ENCODE data around the gene CLDN15.
"Not testable (repeated sequence)": the region's sequence is repeated elsewhere in the genome, so short reads cannot be mapped to it uniquely, and the experiment has no call there.

Gene CLDN15

DNA sequence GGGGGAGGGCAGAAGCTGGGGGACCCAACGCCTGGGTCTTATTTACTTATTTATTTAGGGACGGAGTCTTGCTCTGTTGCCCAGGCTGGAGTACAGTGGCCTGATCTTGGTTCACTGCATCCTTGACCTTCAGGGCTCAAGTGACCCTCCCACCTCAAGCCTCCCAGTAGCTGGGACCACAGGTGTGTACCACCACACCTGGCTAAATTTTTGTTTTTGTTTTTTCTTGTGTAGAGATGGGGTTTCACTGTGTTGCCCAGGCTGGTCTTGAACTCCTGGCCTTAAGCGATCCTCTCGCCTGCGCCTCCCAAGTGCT lies 35.0 kb downstream of the CLDN15 start:
- Mint-ChIP-seq H3K27ac (no peak overlapping the region), H3K36me3 (ENCODE audit: low read depth) (peaks cover 13% of the 10 kb centered on the region), H3K4me3 (no peak overlapping the region), H3K9me3 (no peaks in the 10 kb centered on the region), H3K4me1 (ENCODE audit: low read depth) (peaks cover 14% of the 10 kb centered on the region), H3K27me3 (peaks cover 43% of the 10 kb centered on the region)
- no peak for DNase-seq

DNA sequence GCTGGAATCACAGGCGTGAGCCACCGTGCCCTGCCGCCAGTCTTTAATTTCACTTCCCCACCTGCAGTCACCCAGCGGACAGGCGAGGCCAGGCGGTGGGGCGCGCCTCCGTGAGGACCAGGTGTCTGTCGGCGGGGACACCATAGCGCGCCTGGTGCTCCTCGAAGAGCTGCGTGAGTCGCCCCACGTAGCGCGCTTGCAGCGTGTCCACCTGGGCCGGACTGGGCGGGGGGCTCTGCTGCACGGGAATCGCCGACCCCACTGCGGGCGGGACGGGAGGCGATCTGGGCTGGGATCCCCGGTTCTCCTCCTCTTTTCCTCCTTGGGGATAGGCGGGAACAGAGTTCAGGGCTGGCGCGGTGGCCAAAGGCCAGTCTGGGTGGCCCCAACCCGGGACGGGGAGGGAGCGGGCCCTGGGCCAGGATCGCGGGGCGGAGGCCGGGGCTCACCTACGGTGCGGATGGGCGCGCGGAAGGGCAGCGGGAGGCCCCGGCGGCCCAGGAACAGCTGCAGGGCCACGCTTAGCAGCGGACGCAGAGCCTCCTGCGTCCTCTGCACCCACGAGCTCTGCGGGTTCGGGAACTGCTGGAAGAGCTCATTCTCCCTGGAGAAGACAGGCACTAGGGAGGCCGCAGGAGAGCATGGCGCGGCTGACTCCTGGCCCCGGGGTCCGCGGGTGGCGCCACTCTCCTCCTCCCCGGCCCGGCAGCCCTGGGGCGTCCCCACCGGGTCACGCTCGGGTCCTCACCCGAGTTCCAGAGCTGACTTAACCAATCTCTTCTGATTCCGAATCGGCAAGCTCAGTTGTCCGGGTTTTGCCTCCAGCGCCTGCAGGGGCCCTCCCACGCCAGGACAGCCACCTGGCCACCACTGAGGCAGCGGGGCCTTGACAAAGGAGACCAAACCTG lies 35.7 kb downstream of the CLDN15 start:
- H3K27ac Mint-ChIP-seq = no peak overlapping the region
- H3K4me3 Mint-ChIP-seq = no peak overlapping the region
- H3K27me3 Mint-ChIP-seq = peaks cover 43% of the 10 kb centered on the region
- H3K9me3 Mint-ChIP-seq = no peaks in the 10 kb centered on the region
- no peak for DNase-seq
- peaks cover 14% of the 10 kb centered on the region for H3K4me1 Mint-ChIP-seq (ENCODE audit: low read depth)
- H3K36me3 Mint-ChIP-seq (ENCODE audit: low read depth) = peaks cover 11% of the 10 kb centered on the region

DNA sequence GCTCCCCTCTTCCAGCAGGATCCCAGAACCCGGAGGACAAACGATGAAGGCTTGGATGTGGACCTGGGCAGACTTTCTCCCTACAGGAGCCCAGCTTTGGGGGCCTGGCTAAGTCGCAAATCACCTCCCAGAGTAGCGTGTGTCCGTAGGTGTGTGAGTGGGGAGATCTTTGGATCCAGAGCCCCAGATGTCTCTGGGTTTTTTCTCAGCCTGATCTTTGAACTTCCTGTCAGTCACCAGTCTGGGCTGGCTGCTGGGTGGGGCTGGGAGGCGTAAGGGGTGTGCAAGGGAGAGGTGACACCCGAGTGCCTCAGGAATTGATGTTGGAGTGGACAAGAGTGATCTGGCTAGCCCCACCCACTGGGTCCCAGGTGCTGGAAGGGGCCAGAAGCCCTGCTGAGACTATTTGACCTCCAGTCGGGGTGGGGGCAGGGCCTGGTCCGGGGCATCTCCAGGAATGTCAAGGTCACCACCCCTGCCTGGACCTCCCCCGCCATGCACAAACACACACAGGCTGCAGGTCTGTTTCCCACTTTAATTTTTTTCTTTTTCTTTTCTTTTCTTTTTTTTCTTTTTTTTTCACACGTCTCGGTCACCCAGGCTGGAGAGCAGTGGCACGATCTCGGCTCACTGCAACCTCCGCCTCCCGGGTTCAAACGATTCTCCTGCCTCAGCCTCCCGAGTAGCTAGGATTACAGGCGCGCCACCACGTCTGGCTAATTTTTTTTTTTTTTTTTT lies 36.6 kb downstream of the CLDN15 start, which contains the start of gene MOGAT3:
Gene MOGAT3, minus strand, starts transcription at position 175 of the 738 bp plus-strand sequence. CDS start 182 bp downstream, outside the sequence.
- no peak within 1 kb of the TSS for H3K4me3 Mint-ChIP-seq
- H3K27ac Mint-ChIP-seq = no peak within 1 kb of the TSS
- DNase-seq = no peak
- peaks cover 3% of the 10 kb centered on the region for H3K36me3 Mint-ChIP-seq (ENCODE audit: low read depth)
- peaks cover 14% of the 10 kb centered on the region for H3K4me1 Mint-ChIP-seq (ENCODE audit: low read depth)
- peaks cover 43% of the 10 kb centered on the region for H3K27me3 Mint-ChIP-seq
- H3K9me3 Mint-ChIP-seq = no peaks in the 10 kb centered on the region

DNA sequence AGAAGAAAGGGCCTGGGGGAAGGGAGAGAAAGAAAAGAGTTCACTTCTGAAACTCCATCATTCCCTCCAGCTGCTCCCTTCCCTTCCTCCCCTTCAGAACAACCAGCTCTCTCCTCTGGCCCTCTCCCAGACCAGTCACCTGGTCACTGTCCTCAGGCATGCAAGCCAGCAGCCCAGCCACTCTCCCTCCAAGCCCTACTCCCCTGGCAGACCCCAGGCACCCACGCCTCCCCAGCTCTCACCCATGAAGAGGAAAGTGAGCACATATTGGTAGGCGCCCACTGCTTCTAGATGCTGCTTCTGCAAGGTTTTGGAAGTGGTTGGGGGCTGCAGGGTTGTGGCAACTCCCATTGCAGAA lies 37.1 kb downstream of the CLDN15 start:
- no peak overlapping the region for H3K27ac Mint-ChIP-seq
- H3K36me3 Mint-ChIP-seq (ENCODE audit: low read depth) = no peaks in the 10 kb centered on the region
- H3K9me3 Mint-ChIP-seq = no peaks in the 10 kb centered on the region
- H3K4me1 Mint-ChIP-seq (ENCODE audit: low read depth) = peaks cover 14% of the 10 kb centered on the region
- H3K4me3 Mint-ChIP-seq = no peak overlapping the region
- no peak for DNase-seq
- H3K27me3 Mint-ChIP-seq = peaks cover 43% of the 10 kb centered on the region

DNA sequence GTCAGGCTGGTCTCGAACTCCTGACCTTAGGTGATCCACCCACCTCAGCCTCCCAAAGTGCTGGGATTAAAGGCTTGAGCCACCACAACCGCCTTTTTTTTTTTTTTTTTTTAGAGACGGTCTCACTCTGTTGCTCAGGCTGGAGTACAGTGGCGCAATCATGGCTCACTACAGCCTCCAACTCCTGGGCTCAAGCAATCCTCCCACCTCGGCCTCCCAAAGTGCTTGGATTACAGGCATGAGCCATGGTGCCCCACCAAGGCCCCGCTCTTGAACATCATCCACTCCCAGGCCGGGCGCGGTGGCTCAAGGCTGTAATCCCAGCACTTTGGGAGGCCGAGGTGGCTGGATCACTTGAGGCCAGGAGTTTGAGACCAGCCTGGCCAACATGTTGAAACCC lies 38.1 kb downstream of the CLDN15 start:
- not testable (repeated sequence) for H3K4me3 Mint-ChIP-seq; H3K36me3 Mint-ChIP-seq (ENCODE audit: low read depth); H3K27ac Mint-ChIP-seq; DNase-seq; H3K9me3 Mint-ChIP-seq
- H3K4me1 Mint-ChIP-seq (ENCODE audit: low read depth) = peaks cover 14% of the 10 kb centered on the region
- peaks cover 43% of the 10 kb centered on the region for H3K27me3 Mint-ChIP-seq

DNA sequence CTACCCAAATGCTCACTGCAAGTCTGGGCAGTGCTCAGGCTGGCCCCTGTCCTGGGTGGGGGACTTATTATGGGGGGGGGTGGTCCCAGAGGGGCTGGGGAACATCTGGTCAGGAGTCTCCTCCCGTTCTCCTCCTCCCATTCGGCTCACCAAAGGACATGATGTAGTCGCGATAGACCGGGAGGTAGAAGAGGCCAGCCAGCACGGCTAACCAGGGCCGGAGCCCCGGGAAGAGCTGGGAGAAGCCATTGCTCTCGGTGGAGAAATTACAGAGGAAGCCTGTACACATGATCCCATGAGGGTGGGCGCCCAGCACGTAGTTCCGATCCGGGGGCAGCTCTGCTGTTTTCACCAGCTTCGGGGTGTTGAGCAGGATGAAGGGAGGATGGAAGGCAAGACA lies 39.1 kb downstream of the CLDN15 start:
- Mint-ChIP-seq H3K27me3 (peaks cover 37% of the 10 kb centered on the region), H3K36me3 (ENCODE audit: low read depth) (no peaks in the 10 kb centered on the region), H3K27ac (no peak overlapping the region), H3K9me3 (no peaks in the 10 kb centered on the region), H3K4me3 (no peak overlapping the region), H3K4me1 (ENCODE audit: low read depth) (peaks cover 7% of the 10 kb centered on the region)
- no peak for DNase-seq

DNA sequence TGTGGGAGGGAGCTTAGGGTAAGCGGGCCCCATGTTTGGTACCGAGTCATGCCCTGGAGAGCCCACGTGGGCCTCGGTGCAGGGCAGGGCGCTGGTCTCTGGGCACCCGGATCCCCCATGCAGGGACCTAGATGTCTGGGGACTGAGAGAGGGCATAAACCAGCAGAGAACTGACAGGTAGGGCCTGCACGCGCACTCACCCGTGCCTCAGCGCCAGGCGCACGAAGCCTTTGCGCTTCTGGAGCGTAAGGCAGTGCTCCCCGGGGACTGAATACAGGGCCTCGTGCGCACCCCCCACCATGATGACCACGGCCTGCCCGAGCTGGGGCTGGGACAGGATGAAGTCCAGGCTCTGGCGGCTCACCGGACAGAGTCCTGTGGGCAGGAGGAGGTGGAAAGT lies 39.6 kb downstream of the CLDN15 start:
- Mint-ChIP-seq H3K4me3 (no peak overlapping the region), H3K27me3 (peaks cover 34% of the 10 kb centered on the region), H3K9me3 (no peaks in the 10 kb centered on the region), H3K4me1 (ENCODE audit: low read depth) (peaks cover 7% of the 10 kb centered on the region), H3K36me3 (ENCODE audit: low read depth) (no peaks in the 10 kb centered on the region), H3K27ac (no peak overlapping the region)
- DNase-seq = no peak

DNA sequence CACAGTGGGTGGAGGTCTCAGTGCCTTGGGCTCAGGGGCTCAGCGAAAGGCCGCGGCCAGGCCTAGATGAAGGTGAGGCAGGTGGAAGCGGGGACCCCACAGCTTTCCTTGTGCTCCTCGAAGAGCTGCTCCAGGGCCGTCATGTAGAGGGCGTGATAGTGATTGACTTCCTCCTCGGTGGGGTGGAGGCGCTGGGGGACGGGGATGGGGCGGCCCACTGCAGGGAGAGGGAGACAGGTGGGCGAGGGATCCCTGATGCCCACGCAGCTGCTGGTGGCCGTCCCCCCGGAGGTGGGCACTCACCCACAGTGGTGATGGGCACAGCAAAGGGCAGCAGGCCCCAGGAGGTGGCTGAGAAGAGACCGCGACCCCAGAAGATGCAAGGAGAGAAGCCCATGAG lies 41.7 kb downstream of the CLDN15 start:
- no peaks in the 10 kb centered on the region for H3K9me3 Mint-ChIP-seq
- H3K4me1 Mint-ChIP-seq (ENCODE audit: low read depth) = peaks cover 5% of the 10 kb centered on the region
- H3K27ac Mint-ChIP-seq = no peak overlapping the region
- H3K27me3 Mint-ChIP-seq = peaks cover 17% of the 10 kb centered on the region
- H3K36me3 Mint-ChIP-seq (ENCODE audit: low read depth) = no peaks in the 10 kb centered on the region
- DNase-seq = no peak
- no peak overlapping the region for H3K4me3 Mint-ChIP-seq

DNA sequence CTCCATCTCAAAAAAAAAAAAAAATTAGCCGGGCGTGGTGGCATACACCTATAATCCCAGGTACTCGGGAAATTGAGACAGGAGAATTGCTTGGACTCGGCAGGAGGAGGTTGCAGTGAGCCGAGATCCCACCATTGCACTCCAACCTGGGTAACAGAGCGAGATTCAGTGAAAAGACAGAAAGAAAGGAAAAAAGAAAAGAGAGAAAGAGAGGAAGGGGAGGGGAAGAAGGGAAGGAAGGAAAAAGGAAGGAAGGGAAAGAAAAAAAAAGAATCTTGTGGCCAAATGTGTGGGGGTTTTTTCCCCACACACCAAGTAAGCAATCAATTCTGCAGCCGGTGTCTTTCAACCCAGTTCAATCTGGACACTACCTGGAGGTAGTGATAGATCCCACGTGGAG lies 48.5 kb downstream of the CLDN15 start:
- Mint-ChIP-seq H3K4me1 (ENCODE audit: low read depth) (peaks cover 2% of the 10 kb centered on the region), H3K27me3 (peaks cover 26% of the 10 kb centered on the region), H3K4me3 (no peak overlapping the region), H3K9me3 (no peaks in the 10 kb centered on the region), H3K27ac (no peak overlapping the region), H3K36me3 (ENCODE audit: low read depth) (no peaks in the 10 kb centered on the region)
- no peak for DNase-seq

DNA sequence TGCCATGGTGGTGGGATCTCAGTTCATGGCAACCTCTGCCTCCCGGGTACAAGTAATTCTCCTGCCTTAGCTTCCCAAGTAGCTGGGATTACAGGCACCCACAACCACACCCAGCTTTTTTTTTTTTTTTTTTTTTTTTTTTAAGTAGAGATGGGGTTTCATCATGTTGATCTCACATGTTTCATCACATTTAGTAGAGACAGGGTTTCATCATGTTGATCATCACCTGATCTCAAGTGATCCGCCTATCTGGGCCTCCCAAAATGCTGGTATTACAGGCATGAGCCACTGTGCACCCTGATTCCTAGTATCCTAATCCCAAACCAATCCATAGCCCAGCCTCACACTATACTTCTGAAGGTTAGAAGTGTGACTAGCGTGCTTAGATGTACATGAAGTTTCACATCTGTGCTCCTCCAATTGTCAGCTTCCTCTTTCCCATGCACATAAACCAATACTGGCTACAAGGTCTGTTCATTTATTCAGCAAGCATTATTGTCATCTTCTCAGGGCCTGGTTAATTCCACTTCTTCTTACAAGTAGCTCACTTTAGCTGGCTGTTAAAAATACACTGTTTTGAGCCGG lies 50.7 kb downstream of the CLDN15 start:
- H3K36me3 Mint-ChIP-seq (ENCODE audit: low read depth) = no peaks in the 10 kb centered on the region

DNA sequence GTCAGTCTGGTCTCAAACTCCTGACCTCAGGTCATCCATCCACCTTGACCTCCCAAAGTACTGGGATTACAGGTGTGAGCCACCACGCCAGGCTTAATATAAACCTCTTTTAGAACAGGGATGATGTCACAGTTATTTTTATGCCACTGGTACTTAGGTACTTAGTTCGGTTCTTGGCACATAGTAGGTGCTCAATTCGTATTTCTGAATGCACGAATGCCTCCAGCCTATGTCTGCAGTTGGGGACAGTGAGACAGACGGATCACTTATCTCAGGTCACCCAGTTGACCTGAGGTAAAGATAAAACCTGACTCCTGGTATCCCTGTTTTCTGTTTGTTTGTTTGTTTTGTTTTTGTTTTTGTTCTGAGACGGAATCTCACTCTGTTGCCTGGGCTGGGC lies 51.4 kb downstream of the CLDN15 start:
- no peaks in the 10 kb centered on the region for H3K36me3 Mint-ChIP-seq (ENCODE audit: low read depth)
- H3K4me3 Mint-ChIP-seq = no peak overlapping the region
- peaks cover 36% of the 10 kb centered on the region for H3K27me3 Mint-ChIP-seq
- DNase-seq = no peak
- no peaks in the 10 kb centered on the region for H3K9me3 Mint-ChIP-seq
- H3K4me1 Mint-ChIP-seq (ENCODE audit: low read depth) = peaks cover 2% of the 10 kb centered on the region
- H3K27ac Mint-ChIP-seq = no peak overlapping the region

More for the DNA sequence above, 50.7 kb downstream of the CLDN15 start:
- H3K4me3 Mint-ChIP-seq = no peak overlapping the region
- no peaks in the 10 kb centered on the region for H3K9me3 Mint-ChIP-seq
- peaks cover 33% of the 10 kb centered on the region for H3K27me3 Mint-ChIP-seq
- no peak overlapping the region for H3K27ac Mint-ChIP-seq
- DNase-seq = no peak
- peaks cover 2% of the 10 kb centered on the region for H3K4me1 Mint-ChIP-seq (ENCODE audit: low read depth)

DNA sequence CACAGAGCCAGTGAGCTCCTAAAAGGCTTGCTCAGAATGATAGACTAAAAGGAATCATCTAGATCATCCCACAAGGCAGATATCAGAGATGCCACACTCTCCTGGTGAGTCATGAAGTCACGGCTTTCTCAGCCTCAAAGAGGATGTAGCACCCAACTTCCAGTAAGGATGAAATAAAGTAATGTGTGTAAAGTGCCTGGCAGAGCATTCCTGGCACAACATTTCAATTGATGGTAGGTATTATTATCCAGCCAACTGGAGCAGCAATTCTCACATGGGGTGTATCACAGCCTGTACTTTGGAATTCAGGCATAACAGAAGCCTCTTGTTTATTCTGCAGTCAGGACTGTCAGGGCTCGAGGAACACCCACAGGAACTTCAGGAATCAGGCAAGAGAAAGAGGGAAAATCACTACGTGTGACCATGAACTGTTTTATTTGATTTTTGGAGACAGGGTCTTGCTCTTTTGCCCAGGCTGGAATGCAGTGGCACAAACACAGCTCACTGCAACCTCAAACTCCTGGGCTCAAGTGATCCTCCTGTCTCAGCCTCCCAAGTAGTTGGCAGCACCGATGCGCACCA lies 52.3 kb downstream of the CLDN15 start:
- H3K27ac Mint-ChIP-seq = no peak overlapping the region
- H3K4me1 Mint-ChIP-seq (ENCODE audit: low read depth) = peaks cover 6% of the 10 kb centered on the region
- no peak for DNase-seq
- no peaks in the 10 kb centered on the region for H3K9me3 Mint-ChIP-seq
- no peaks in the 10 kb centered on the region for H3K36me3 Mint-ChIP-seq (ENCODE audit: low read depth)
- H3K4me3 Mint-ChIP-seq = no peak overlapping the region
- H3K27me3 Mint-ChIP-seq = peaks cover 45% of the 10 kb centered on the region
